HG03439 (cell line): ENCODE results near the gene FILIP1L.

Source experiments
- ATAC-seq: cut with Tn5 transposase; IDR thresholded peaks from one replicate; pipeline ENCODE4 v1.9.1; 2021; ENCODE audit warnings: mild to moderate bottlenecking, moderate library complexity; ENCODE audit not compliant: unreplicated experiment

The FILIP1L gene

DNA sequence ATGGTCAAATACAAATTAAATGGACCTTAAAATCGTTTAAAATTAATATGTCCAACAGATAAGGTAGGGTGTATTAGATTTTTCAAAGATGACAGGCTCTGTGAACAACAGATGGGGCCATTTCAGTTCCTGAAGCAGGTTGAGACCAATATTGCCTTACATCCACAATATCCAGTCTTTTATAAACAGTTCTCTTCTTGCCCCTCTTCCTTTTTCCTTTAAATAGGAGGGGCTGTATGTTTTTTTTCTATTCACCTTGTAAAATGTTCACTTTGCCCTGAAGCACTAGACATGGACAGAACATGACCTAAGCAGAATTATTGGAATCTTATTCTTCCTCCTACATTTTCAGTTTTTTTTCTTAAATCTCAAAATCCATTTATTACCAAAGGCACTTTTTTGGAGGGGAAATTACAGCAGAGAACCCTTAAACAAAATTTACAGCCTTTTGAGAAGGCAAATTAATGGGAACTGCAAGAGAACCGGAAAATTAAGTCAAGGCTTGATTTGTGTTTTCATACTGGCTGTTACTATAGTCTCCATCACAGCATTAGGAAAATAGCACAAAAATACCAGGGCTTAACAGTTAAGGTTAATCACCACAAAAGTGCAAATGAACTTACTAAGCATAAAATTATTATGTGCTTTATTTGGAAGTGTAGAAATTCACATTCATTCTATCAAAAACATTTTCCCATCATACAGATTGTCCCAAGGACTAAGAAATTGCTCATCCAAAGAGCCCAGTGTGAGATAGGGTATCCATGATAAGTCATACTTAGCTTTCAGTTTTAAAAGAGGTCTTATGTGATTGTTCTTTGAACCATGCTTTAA is 240.8 kb downstream of the FILIP1L start:
- ATAC-seq, result no peak

DNA sequence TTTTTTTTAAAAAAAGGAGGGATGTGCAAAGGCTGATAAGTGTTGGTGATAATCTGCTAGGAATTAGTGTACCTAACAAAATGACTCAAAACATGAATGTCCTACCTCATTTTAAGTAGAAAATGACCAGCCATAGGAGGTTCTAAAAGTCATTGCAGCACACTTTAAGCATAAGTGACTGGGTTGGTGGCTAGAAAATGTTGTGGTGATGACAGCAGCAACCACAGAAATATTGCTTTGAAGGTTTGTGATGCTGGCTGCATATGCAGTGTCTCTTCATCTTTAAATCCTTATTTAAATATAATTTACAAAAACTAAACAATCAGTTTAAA is 241.4 kb downstream of the FILIP1L start:
- peak; percentile 60 for ATAC-seq

GRCh38 chr3:99871231-99872045 is 242.9 kb downstream of the FILIP1L start:
- no peak for ATAC-seq

DNA sequence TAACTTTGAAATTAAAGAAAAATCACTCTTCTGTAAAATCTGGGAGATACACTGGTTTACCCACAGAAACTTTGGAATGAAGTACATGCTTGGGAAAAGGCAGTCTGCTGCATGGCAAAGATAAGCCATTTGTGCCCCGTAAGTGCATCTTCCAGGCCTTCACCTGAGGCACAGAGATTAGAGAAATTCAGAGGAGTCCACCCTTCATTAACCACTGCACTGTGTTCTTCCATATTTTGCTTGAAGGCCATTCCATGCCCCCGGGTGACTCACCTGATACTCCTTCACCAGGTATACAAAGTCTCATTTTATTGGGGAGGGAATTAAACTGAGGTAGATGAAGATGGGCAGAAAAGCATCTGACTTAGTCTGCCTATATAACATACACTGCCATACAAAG is 243.6 kb downstream of the FILIP1L start:
- ATAC-seq, result no peak

GRCh38 chr3:99869621-99870020 is 244.7 kb downstream of the FILIP1L start:
- no peak for ATAC-seq

- ATAC-seq, result no peak
Measured at GRCh38 chr3:99868311-99868646, 246.0 kb downstream of the FILIP1L start.

DNA sequence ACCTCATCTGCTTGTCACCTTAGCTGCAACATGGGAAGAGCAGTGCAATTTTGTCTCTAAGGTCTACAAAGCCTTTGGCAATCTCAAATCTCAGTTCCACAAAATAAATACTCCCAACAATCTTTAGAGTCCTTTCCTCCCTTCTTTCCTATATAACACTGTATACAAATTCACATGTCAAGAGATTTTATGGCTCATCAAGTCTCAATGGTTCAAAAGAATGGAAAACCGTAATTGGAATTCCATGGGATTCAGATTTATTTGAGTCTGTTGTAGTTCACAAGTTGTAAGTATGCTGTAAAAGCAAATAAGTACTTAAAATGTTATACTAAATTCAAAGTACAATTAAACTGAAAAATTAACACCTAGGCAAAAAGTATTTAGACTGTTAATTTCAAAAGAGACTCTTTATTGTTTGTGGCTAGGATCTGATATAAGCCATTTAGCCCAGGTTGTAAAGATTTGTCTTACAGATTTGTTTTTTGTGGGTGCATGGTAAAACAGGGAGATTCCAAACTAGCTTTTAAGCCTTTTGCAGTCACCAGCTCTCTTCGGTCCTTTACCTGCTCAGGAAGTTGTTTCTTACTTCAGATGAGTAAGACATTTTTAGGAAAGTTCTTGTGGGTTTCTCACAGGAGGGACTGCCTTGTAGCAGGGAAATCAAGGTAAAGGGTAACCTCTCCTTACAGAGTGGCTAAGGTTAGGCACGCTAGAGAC is 246.5 kb downstream of the FILIP1L start:
- ATAC-seq, result no peak

- ATAC-seq, result no peak
Measured at GRCh38 chr3:99866261-99866761, 248.0 kb downstream of the FILIP1L start.

GRCh38 chr3:99865321-99865720 is 249.0 kb downstream of the FILIP1L start:
- ATAC-seq, result no peak

GRCh38 chr3:99864289-99864688 is 250.0 kb downstream of the FILIP1L start:
- ATAC-seq, result no peak

DNA sequence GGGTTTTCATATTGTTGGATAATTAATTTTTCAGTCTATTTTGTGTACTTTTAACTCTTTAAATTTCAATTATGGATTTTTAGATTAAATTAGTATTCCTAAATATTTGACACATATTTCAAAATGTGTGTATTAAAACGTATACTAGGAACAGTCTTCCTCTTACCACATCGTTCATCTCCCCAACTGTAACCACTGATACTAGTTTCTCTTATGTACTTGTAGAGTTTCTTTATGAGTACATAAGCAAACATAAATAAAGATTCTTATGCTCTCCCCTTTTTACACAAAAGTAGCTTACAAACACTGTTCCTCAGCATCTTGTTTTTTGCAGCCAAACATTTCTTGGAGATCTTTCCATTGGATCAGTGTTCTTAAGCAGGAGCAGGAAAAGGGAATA is 250.7 kb downstream of the FILIP1L start:
- ATAC-seq, result no peak

DNA sequence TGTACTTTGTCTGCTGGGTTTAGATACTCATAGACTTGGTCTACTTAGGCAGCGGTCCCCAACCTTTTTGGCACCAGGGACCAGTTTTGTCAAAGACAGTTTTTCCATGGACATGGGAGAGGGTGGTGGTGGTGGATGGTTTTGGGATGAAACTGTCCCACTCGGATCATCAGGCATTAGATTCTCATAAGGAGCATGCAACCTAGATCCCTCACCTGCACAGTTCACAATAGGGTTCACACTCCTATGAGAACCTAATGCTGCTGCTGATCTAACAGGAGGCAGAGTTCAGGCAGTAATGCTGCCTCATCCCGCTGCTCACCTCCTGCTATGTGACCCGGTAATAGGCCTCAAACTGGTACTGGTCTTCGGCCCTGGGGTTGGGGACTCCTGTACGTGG is 251.3 kb downstream of the FILIP1L start:
- ATAC-seq, result no peak

DNA sequence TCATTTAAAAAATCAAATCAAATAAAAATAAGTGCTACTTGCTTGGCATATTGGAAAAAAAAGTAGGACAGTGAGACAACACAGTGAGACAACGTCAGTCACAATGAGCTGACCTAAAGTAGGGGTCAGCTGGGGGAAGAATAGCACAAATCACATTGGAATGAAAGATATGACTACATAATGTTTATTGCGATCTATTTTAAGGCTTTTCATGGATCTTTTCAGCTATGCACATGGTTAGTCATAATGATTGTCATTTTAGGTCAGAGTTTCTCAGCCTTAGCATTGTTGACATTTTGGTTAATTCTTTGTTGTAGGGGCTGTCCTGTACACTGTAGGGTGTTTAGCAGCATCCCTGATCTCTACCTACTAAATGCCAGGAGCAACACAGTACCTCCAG is 252.1 kb downstream of the FILIP1L start:
- ATAC-seq, result no peak

DNA sequence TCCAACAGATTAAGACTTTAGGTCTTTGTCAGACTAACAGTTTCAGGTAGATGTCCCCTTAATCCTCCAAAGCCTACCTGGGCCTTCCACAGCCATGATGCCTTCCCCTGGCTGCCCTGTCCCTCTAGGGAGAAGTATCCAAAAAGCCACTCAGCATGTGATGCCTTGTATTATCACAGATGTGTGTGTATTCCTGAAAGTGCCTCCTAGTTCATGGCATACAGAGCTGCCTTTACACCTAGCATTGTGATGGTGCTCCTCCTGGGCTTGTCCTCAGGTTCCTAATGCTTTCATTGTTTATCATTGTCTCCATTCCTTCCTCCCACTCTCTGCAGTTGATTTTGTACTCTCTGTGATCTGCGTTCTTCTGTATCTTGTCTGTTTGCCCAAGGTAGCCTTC is 253.1 kb downstream of the FILIP1L start:
- no peak for ATAC-seq

- no peak for ATAC-seq
Measured at GRCh38 chr3:99859825-99860224, 254.5 kb downstream of the FILIP1L start.

GRCh38 chr3:99858469-99858868 is 255.8 kb downstream of the FILIP1L start:
- no peak for ATAC-seq

GRCh38 chr3:99857278-99857677 is 257.0 kb downstream of the FILIP1L start:
- ATAC-seq, result no peak

DNA sequence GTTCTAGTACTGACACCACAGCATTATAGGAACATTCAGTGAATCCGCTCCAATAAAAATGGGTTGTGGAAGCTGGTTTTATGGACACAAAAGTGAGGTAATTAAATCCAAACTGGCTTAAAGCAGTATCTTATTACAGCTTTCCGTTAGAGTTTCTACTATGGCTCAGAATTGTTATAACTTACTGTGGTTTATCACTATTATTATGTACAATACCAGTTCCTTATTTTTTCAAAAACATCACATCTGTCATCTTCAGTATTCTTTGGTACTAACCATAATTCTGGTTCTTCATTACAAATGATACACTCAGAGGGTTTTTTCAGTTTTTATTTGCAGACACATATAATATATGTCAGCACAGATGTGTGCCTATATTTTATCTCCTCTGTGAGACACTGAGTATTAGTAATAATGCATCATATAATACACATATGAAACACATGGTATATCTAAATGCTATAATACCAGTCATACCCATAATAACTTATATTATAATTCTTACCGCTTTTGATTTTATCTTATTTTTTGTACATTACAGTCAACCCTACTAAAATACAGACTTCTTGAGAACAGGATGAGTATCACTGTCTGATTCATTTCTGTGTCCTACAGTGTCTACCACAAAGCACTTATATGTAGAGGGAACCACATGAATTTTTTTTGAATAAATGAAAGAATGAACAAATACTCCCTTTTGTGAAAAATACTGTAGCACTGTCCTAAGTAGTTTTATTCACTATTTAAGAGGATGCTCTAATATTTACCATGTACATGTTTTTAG is 257.7 kb downstream of the FILIP1L start:
- no peak for ATAC-seq

GRCh38 chr3:99855900-99856299 is 258.4 kb downstream of the FILIP1L start:
- no peak for ATAC-seq

GRCh38 chr3:99854756-99855298 is 259.5 kb downstream of the FILIP1L start:
- ATAC-seq, result no peak
